Liver (tissue), 3 donors: ENCODE measurements around the gene CFAP97D2.

ENCODE experiments used
- FOXA2 ChIP-seq: IDR thresholded peaks from 2 replicates; pipeline ENCODE4 v1.6.1; 2016; ENCODE audit warnings: antibody characterized with exemption
- HNF4A ChIP-seq, 2 donors: conservative IDR thresholded peaks; 2 replicates each; pipeline ENCODE4 v1.6.1; 2016; ENCODE audit warnings: antibody characterized with exemption in 2 of 2, mild to moderate bottlenecking in 2 of 2
- JUND ChIP-seq, 2 donors: IDR thresholded peaks; 2 replicates each; pipeline ENCODE4 v1.6.1; 2016; ENCODE audit warnings: antibody characterized with exemption in 2 of 2
- NR2F2 ChIP-seq: IDR thresholded peaks from 2 replicates; pipeline ENCODE4 v1.6.1; 2016; ENCODE audit warnings: antibody characterized with exemption
- RAD21 ChIP-seq, 2 donors: IDR thresholded peaks; 2 replicates each; pipeline ENCODE4 v1.6.1; 2016; ENCODE audit warnings: antibody characterized with exemption in 2 of 2, mild to moderate bottlenecking in 2 of 2
- RXRA ChIP-seq, 2 donors: IDR thresholded peaks; 2 replicates each; pipeline ENCODE4 v1.6.1; 2017 to 2018; ENCODE audit warnings: antibody characterized with exemption in 2 of 2, mild to moderate bottlenecking in 1 of 2
- TAF1 ChIP-seq: conservative IDR thresholded peaks from 2 replicates; pipeline ENCODE4 v1.6.1; 2016; ENCODE audit warnings: antibody characterized with exemption, mild to moderate bottlenecking
- YY1 ChIP-seq: IDR thresholded peaks from 2 replicates; pipeline ENCODE4 v1.6.1; 2016; ENCODE audit warnings: antibody characterized with exemption, mild to moderate bottlenecking
- TF ChIP-seq, protein P1 (sequence below): fragments of 150-350 bp; IDR thresholded peaks from 2 replicates; pipeline ENCODE4 v1.5.1; 2017; ENCODE audit warnings: improper control_type of control experiment, low read depth, low read length; ENCODE audit not compliant: missing input control
- TF ChIP-seq, protein P2 (sequence below): IDR thresholded peaks from 2 replicates; pipeline ENCODE4 v1.6.1; 2016; ENCODE audit warnings: antibody characterized with exemption
- TF ChIP-seq, protein P3 (sequence below): IDR thresholded peaks from 2 replicates; pipeline ENCODE4 v1.6.1; 2016; ENCODE audit warnings: antibody characterized with exemption, mild to moderate bottlenecking
- TF ChIP-seq, protein P4 (sequence below): IDR thresholded peaks from 2 replicates; pipeline ENCODE4 v1.6.1; 2016; ENCODE audit warnings: antibody characterized with exemption
- TF ChIP-seq, protein P5 (sequence below): IDR thresholded peaks from 2 replicates; pipeline ENCODE4 v1.6.1; 2016; ENCODE audit warnings: antibody characterized with exemption
- donor health status: healthy.
- donor health status: healthy.

- TF ChIP-seq TAF1 (no peak), HNF4A (conservative IDR thresholded peaks at IDR 0.05) (no peak), NR2F2 (no peak), RAD21 (IDR thresholded peaks at IDR 0.05) (no peak), YY1 (no peak), RXRA (IDR thresholded peaks at IDR 0.05) (no peak), JUND (IDR thresholded peaks at IDR 0.05) (no peak), FOXA2 (no peak)
- TF ChIP-seq, protein P1, sequence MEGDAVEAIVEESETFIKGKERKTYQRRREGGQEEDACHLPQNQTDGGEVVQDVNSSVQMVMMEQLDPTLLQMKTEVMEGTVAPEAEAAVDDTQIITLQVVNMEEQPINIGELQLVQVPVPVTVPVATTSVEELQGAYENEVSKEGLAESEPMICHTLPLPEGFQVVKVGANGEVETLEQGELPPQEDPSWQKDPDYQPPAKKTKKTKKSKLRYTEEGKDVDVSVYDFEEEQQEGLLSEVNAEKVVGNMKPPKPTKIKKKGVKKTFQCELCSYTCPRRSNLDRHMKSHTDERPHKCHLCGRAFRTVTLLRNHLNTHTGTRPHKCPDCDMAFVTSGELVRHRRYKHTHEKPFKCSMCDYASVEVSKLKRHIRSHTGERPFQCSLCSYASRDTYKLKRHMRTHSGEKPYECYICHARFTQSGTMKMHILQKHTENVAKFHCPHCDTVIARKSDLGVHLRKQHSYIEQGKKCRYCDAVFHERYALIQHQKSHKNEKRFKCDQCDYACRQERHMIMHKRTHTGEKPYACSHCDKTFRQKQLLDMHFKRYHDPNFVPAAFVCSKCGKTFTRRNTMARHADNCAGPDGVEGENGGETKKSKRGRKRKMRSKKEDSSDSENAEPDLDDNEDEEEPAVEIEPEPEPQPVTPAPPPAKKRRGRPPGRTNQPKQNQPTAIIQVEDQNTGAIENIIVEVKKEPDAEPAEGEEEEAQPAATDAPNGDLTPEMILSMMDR: no peak
- TF ChIP-seq, protein P2, sequence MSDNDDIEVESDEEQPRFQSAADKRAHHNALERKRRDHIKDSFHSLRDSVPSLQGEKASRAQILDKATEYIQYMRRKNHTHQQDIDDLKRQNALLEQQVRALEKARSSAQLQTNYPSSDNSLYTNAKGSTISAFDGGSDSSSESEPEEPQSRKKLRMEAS: no peak
- TF ChIP-seq, protein P3, sequence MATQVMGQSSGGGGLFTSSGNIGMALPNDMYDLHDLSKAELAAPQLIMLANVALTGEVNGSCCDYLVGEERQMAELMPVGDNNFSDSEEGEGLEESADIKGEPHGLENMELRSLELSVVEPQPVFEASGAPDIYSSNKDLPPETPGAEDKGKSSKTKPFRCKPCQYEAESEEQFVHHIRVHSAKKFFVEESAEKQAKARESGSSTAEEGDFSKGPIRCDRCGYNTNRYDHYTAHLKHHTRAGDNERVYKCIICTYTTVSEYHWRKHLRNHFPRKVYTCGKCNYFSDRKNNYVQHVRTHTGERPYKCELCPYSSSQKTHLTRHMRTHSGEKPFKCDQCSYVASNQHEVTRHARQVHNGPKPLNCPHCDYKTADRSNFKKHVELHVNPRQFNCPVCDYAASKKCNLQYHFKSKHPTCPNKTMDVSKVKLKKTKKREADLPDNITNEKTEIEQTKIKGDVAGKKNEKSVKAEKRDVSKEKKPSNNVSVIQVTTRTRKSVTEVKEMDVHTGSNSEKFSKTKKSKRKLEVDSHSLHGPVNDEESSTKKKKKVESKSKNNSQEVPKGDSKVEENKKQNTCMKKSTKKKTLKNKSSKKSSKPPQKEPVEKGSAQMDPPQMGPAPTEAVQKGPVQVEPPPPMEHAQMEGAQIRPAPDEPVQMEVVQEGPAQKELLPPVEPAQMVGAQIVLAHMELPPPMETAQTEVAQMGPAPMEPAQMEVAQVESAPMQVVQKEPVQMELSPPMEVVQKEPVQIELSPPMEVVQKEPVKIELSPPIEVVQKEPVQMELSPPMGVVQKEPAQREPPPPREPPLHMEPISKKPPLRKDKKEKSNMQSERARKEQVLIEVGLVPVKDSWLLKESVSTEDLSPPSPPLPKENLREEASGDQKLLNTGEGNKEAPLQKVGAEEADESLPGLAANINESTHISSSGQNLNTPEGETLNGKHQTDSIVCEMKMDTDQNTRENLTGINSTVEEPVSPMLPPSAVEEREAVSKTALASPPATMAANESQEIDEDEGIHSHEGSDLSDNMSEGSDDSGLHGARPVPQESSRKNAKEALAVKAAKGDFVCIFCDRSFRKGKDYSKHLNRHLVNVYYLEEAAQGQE: no peak
- TF ChIP-seq, protein P4, sequence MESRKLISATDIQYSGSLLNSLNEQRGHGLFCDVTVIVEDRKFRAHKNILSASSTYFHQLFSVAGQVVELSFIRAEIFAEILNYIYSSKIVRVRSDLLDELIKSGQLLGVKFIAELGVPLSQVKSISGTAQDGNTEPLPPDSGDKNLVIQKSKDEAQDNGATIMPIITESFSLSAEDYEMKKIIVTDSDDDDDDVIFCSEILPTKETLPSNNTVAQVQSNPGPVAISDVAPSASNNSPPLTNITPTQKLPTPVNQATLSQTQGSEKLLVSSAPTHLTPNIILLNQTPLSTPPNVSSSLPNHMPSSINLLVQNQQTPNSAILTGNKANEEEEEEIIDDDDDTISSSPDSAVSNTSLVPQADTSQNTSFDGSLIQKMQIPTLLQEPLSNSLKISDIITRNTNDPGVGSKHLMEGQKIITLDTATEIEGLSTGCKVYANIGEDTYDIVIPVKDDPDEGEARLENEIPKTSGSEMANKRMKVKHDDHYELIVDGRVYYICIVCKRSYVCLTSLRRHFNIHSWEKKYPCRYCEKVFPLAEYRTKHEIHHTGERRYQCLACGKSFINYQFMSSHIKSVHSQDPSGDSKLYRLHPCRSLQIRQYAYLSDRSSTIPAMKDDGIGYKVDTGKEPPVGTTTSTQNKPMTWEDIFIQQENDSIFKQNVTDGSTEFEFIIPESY: no peak
- TF ChIP-seq, protein P5, sequence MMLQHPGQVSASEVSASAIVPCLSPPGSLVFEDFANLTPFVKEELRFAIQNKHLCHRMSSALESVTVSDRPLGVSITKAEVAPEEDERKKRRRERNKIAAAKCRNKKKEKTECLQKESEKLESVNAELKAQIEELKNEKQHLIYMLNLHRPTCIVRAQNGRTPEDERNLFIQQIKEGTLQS: no peak
Measured at GRCh38 chr13:114146629-114147028, 32.4 kb upstream of the CFAP97D2 start.
